ENCODE data around the gene ANKS1B.
"Not testable (repeated sequence)": the region's sequence is repeated elsewhere in the genome, so short reads cannot be mapped to it uniquely, and the experiment has no call there.

Gene ANKS1B

DNA sequence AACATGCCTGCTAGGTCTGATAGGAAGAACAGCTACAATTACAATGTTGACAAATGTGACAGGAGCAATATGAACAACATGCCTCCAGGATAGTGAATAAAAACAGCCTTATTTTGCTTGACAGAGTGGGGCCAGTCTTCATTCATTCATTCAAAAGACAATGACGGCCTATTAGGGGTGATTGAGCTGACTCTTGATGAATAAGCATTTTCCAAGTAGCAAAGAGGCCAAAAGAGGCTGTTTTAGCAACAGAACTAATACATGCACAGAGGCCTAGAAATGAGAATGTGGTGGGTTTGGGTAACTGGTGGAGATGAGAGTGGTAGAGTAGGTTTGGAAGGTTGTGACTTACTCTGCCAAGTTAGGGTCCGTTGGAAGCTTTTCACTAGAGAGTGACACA lies 1201.3 kb downstream of the ANKS1B start:
- no peak for DNase-seq (ENCODE audit: low read depth, low spot score)

DNA sequence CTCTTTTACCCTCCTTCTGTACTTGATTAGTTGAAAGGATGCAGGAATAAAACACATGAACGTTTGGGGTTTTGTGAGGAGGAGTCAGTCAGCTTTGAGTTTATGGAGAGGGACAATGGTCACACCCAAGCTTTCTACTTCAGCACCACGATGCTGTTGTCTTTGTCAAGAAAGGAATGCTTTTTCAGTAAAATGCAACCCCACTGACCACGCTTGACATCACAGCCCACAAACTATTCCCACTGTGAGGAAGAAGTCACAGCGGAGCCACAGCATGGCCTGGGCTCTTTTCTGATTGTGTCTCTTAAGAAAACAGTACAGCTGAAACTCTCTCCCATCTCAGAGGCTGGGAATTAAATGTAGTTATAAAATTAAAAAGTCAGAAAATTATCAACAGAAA lies 1204.5 kb downstream of the ANKS1B start:
- no peak for DNase-seq (ENCODE audit: low read depth, low spot score)

DNA sequence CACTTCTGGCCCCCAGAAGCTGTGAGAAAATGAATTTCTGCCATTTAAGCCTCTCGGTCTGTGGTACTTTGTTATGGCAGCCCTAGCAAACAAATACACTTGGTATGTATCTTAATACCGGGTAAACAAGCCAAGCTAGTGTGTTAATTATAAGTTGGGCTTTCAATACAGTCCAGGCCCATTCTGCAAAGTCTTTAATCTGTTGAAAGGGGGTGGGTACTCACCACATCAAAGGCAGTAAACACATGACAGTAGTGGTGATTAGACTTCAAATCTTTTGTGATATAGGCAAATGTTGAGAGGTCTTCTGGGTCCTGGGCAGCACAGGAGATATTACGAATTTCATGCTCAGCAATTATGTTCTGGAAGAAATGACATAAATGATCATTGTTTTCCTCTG lies 1211.9 kb downstream of the ANKS1B start:
- no peak for DNase-seq (ENCODE audit: low read depth, low spot score)

DNA sequence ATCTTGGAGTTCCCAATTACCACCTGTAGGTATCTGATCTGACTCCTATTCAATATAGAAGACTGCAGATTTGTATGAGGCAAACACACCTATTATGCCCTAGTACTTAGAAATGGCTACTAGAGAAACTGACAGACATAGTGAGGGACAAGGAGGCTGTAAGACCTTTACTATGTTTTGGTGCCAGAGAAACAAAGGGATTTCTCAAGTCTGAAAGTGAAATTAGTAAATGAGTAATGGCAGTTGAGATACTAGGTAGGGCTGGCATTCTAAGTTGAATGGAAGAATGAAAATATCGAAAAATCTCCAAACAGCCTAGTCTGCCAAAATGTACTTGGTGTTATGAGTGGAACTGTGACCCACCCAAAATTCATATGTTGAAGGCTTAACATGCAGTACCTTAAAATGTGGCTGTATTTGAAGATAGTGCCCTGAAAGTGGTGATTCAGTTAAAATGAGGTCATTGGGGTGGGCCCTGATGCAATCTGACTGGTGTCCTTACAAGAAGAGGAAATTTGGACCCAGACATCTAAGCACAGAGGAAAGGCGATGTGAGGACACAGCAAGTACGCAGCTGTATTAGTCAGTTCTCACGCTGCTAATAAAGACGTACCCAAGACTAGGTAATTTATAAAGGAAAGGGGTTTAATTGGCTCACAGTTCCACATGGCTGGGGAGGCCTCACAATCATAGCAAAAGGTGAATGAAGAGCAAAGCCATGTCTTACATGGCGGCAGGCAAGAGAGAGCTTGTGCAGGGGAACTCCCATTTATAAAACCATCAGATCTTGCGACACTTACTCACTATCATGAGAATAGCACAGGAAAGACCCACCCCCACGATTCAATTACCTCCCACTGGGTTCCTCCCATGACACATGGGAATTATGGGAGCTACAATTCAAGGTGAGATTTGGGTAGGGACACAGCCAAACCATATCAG lies 1212.7 kb downstream of the ANKS1B start:
- DNase-seq (ENCODE audit: low read depth, low spot score), result no peak

DNA sequence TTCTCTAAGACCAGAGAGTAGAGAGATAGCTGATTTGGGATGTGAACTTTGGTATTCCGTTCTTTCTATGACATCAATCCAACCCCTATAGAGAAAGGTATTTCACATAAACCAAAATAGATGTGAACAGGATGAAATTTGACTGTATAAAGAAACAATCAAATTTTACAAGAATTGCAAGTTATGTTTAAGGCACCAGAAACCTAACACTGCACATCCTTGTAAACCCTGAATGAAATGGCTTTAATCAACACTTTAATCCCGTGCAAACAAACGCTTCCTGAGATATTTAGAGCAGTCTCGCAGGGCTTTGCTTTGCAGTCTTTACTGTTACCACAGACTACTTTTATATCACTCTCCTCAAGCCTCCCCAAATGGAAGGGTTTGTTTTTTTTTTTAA lies 1214.5 kb downstream of the ANKS1B start:
- DNase-seq (ENCODE audit: low read depth, low spot score), result no peak

DNA sequence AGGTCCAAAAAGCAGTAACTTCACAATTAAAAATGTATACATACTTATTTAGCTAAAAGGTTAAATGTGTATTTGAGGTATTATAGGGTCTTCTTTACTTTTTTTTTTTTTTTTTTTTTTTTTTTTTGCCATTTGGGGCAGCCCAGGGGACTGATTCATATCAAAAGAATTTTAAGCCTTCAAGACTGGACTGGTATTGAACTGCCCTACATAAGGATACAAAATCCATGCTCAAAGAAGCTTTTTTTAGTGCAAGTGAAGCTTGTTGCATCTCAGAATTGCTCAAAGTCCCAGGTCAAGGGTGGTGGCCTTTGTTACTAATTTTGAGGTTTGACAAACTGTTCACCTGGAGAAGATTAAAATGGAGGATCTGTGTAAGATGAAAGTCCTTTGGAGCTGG lies 1215.7 kb downstream of the ANKS1B start:
- DNase-seq (ENCODE audit: low read depth, low spot score), result no peak

DNA sequence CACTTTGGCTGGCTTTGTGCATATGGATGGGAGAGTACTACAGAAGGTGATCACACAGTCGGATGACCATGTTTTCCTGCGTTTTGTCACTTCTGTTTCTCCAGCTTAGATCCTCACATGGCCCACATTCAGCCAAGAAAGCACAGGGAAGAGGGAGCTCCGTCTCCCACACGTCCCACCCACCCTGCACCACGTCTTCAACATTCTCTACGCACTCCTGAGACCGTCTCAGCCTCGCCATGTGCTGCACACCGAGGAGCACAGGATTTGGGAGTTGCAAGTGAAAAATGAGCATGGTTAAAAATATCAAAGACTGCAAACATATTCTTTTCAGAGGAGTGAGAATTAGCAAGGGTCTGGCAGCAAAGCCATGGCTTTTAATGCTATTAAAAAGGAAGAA lies 1217.5 kb downstream of the ANKS1B start:
- DNase-seq (ENCODE audit: low read depth, low spot score), result no peak

DNA sequence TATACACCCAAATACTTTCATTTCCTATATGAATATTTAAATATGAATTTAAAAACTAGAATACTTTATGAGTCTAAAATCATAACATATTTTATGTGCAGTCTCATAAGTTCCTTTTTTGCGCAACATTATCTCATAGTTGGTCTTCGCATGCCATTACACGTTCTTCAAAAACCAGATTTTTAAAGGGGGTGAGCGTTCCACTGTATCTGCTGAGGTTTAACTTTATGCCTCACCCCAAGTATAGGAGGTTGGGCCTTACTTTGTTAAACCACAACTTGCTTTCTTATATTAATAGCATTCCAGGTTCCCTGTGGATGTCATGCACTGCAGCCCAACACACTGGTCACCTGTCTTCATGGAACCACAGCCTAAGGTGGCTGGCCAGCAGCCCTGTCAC lies 1221.1 kb downstream of the ANKS1B start:
- DNase-seq (ENCODE audit: low read depth, low spot score), result no peak

DNA sequence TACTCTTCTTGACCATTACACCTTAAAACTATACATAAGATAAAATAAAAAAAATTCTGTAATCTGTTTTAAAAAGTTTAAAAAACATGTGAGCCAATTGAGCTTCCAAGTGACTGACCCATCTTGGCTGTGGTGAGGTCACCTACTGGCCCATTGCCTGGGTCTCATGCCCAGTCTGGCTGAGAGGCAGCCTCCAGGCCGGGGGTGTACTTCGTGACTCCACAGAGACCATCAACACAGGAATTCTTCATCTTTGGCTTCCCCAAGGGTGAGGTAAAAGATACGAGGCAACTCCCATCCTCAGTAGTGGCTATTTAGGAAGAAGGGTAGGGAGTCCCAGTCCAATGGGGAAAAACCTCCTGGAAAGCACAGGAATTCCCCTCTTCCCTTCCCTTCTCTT lies 1226.4 kb downstream of the ANKS1B start:
- no peak for DNase-seq (ENCODE audit: low read depth, low spot score)

DNA sequence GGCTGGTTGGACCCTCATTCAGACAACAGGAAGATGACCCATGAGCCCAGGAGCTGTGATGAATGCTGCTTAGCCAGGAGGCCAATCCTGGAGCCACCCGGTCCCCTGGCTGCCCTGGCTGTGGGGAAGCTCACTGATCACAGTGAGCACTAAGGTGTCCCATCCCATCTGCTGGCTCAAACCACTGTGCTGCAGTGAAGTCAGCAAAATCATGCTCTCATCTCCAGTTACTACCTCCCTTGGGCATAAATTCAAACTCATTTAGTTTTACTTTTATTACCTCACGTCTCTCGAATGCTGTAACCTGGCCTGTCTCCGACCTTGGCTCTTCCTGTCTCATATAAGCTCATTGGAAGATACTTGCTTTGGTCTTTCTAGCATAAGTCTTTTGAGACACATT lies 1227.3 kb downstream of the ANKS1B start:
- DNase-seq (ENCODE audit: low read depth, low spot score), result no peak

DNA sequence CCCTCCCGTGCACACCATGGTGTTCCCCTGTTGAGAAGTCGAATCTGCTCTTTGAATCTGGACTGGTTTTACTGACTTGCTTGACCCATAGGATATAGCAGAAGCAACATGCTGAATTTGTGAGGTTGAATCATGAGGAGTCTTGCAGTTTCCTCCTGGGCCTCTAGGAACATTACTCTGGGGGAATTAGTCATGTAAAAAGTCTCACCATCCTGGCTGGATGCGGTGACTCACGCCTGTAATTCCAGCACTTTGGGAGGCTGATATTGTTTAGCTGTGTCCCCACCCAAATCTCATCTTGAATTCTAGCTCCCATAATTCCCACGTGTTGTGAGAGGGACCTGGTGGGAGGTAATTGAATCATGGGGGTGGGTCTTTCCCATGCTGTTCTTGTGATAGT lies 1228.9 kb downstream of the ANKS1B start:
- DNase-seq (ENCODE audit: low read depth, low spot score), result not testable (repeated sequence)

DNA sequence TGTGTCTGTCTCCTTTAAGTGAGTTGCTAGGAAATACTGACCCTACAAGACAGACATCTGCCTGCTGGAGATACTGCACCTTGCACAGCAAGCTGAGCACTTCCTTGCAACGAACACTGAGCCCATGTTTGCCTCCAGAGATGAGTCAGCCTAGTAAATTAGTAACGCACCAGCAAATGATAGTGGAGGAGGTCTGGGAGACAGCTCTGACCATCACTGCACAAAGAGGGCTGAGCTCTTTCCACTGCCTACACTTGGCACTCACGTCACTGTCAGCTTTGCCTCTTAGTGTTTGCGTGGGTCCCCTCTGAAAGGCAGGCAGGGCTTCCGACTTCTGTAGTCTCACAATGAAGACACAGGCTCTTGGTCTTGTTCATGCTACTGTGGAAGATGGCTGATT lies 1230.6 kb downstream of the ANKS1B start:
- DNase-seq (ENCODE audit: low read depth, low spot score), result no peak

DNA sequence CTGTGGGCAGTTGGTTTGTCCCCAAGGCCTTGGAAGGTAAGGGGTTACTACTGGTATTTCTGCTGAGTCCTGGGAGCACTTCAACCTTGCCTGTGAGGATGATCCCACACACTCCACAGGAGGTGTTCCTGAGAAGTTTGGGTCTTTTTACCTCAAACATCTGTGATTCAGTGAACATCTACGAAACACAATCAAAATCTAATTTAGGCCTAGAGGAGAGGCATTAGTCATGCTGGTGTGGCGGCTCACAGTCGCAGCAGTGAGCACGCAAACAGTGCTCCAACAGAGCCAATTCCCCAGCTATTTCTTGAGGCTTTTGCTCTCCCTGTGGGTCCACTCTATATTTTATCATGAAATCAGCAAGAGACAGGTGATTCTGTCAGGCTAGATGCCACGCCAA lies 1232.0 kb downstream of the ANKS1B start:
- no peak for DNase-seq (ENCODE audit: low read depth, low spot score)

DNA sequence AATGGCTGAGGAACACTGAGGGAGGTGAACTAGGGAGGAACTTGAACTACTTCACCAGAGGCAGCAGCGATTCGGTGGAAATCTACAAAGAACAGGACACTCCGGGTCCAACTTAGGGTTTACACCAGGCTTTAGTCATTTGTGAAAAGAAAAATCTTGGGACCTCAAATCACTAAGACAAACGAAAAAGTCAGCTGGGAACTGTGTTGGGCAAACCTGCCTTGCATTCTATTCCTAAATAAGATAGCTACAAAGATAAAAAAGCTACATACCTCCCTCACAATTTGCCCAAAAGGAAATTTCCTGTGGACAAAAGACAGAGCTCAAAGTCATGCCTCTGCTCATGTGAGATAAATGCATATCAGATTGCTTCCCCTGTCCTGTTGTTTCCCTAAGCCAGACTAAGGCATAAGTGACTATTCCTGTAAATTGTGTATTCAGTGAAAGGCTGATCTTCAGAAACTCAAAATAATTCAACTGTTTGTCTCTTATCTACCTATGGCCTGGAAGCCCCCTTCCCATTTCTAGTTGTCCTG lies 1233.1 kb downstream of the ANKS1B start:
- DNase-seq (ENCODE audit: low read depth, low spot score), result no peak

DNA sequence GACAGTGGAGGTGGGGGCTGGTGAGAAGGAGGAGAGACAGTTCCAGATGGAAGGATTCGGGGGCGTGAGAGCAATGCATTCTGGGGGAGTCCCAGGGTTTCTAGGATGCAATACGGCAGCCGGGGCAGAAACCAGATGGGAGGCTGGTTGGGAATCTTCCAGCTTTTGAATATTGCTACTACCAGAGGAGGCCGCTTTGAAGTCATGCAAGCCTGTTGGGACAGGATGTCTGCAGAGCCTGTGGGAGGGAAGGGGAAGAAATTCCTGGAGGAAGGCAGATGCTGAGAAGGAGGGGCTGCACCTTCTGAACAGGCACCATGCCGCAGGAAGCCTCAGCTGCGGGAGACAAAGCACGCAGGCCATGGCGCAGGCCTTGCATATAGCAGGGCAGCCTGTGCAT lies 1234.2 kb downstream of the ANKS1B start:
- no peak for DNase-seq (ENCODE audit: low read depth, low spot score)

DNA sequence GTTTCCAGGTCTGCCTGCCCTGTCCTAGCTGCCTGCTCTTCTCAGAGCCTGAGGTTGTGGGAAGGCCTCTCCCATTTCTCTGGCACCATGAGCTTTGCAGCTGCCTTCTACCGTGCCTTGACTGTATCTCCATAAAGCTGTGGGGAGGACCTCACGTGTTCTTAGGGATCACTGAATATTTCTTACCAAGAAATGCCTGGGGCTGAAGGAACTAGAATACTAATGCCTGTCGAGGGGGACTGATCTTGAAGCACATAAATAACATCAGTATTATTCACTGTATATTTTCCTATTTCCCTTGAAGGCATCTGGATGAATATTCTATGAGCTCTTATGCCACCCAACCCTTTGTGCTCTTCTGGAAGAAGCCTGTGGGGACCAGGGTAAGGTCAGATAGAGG lies 1236.3 kb downstream of the ANKS1B start:
- DNase-seq (ENCODE audit: low read depth, low spot score), result no peak

DNA sequence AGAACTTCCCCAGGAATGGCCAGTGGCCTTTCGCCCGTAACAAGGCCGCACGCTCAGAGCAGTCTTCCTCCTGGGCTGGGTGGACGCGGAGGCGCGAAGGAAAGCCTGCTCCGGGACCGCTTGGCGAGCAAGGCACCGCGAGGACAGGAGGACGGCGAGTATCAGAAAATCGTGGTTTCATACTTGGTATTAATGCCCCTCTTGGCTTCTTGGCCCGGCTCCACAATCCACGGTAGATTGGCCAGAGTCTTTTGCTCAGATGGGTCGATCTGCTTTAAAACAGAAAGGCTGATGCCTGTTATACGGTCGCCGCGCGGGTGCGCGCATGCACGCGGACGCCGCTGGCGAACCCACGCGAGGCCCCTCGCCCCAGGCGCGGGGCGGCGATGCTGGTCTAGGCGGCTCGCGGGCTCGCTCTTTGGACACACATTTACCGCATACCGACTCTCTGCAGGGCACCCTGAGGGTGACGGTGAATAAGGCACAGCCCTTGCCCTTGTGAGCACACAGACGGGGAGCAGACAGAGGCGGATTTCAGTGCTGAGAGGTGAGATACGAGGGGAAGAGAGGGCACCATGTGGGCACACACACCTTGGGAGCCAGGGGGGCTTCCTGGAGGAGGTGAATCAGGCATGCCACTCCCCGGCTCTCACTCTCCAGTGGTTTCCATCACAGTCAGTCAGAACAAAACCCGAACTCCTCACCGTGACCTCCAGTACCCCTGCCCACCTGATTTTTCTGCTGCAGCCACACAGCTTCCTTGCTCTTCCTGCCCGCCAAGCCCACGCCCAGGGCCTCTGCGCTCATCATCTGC lies 1239.0 kb downstream of the ANKS1B start:
- DNase-seq (ENCODE audit: low read depth, low spot score), result no peak

DNA sequence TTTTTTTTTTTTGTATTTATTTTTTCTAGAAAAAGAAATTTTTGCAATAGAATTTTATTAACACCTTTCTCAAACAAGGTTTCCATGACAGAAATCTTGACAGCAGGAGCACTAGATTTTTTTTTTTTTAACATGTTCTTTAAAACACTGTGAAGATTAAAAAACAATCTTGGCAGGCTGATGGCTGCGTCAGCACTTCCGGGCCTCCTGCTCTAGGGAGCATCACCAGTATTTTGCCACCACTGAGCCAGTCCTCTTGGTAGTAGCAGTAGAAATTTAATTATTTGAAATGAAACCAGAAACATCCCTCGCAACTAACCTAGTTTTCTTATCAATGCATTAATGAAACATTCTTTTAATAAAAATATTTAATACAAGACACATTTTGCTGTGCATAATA lies 1240.1 kb downstream of the ANKS1B start:
- DNase-seq (ENCODE audit: low read depth, low spot score), result no peak

DNA sequence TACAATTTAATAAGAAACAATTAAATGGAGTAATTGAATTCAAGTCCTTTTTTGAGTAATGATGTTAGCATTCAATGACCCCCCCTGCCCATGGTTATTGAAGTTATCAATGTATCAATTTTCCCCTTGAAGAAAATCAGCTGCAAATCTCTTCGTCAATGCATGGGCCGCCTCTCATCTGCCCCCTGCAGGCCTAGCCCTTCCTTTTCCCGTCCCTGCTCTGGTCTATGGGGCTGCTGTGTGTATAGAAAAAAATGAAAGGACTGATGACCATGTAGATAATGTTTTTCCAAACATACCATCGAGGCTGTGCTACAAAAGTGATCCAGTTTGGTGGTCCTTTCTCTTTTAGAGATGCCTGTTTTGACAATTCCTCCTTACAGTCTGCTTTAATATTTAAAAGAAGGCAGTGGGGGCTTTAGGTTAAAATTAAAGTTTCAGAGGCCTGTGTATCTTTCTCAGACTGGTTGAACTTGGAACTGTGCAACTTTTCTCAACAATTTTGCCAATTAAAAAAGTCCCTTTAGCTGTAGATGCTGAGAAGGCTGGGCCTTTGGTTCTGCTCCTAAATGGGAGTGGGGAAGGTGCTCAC lies 1241.3 kb downstream of the ANKS1B start:
- DNase-seq (ENCODE audit: low read depth, low spot score), result peak; percentile 23

DNA sequence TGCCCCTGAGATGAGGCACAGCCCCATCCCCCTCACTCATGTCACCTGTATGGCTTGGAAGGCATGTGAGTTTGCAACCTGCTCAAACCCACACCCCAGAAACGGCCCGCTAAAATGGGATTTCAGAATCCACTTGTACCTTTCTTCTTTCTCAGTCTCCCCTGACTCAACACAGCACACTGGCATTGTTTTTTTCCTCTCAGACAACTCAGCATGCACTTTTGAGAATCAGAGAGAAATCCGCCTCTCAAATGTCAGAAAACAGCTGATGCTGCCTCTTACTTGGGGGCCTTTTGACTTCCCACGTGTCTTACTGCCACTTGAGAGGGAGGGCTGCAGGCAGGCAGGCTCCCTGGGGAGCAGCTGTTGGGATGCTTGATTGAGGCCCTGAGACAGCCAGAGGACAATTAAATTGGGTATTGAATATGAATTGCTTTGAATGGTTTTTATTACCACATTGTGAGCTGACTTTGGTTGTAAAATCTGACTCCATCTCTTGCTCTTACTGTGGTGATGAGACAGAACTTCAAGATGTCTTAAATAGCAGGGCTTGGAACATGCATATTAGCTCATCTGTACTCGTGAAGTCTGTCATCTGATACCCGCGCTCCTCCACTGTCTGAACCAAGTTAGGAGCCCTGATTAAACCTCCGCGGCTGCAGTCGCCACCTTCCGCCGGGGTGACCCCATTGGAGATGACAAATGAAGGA lies 1243.0 kb downstream of the ANKS1B start:
- no peak for DNase-seq (ENCODE audit: low read depth, low spot score)

DNA sequence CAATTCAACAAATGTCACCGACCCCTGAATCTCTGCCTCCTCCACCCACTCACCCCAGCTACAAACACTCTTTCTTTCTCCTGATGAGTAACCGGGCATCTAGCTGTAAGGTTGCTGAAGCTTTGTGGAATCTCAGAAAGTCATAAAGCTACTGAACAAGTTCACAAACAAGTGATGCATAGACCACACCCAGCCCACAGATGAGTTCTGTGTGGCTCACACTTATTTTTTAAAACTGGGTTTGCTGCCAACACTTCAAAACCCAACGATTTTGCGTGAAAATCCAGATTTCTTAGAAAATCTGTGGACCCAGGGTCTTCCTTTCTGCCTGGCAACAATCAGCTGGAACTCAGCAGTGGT lies 1243.6 kb downstream of the ANKS1B start:
- no peak for DNase-seq (ENCODE audit: low read depth, low spot score)

DNA sequence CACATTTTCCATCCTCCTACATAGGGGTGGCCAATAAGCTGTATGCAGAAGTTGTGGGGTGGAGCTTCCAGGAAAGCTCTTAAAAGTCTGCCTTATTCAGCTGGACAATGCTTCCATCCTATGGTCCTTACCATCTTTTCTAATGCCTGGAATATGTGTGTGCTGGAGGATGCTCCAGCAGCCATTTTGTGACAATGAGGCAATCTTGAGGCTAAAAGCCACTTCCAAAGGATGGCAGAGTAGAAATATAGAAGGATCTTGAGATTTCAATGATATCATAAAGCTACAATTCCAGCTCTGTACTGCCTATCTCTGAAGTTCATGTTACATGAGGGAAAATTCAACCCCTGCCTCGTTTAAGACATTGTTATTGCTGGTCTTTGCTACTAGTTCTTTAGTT lies 1244.0 kb downstream of the ANKS1B start:
- DNase-seq (ENCODE audit: low read depth, low spot score), result no peak

All from activated CD4-positive, CD25-positive, alpha-beta regulatory T cell treated with anti-CD3 and anti-CD28 coated beads, Interleukin-2, amount 50 U/mL, for 16 hours (primary cell).